H9 (cell line): ENCODE measurements around the gene SORBS1. TPM values are rescaled to one million over a fixed set of nuclear protein-coding genes. Genes with fewer than 3 reads are reported as not detected.

ENCODE experiments used
- DNase-seq: peaks from one replicate; pipeline ENCODE4 v3.0.0-alpha.2; 2017
- H2AFZ ChIP-seq: one replicate; pipeline ENCODE4 v1.6.1; 2013; ENCODE audit warnings: mild to moderate bottlenecking, low read length, control low read depth, moderate library complexity
- H2AK5ac ChIP-seq: 2 replicates; pipeline ENCODE4 v1.6.1; 2013; ENCODE audit warnings: low read length, control low read depth, mixed read lengths; ENCODE audit not compliant: insufficient read length
- H2BK120ac ChIP-seq: one replicate; pipeline ENCODE4 v1.6.1; 2013; ENCODE audit warnings: low read depth, mild to moderate bottlenecking, low read length, control low read depth, inconsistent platforms; ENCODE audit not compliant: poor library complexity, severe bottlenecking
- H2BK12ac ChIP-seq: 2 replicates; pipeline ENCODE4 v1.6.1; 2013; ENCODE audit warnings: low read length, control low read depth, mixed read lengths, low read depth; ENCODE audit not compliant: insufficient read length
- H2BK15ac ChIP-seq: 2 replicates; pipeline ENCODE4 v1.6.1; 2013; ENCODE audit warnings: low read depth, low read length, control low read depth
- H2BK20ac ChIP-seq: one replicate; pipeline ENCODE4 v1.6.1; 2013; ENCODE audit warnings: low read depth, mild to moderate bottlenecking, low read length, control low read depth, inconsistent platforms; ENCODE audit not compliant: poor library complexity, severe bottlenecking
- H2BK5ac ChIP-seq: 2 replicates; pipeline ENCODE4 v1.6.1; 2013; ENCODE audit warnings: low read length, control low read depth, mixed read lengths; ENCODE audit not compliant: insufficient read length
- H3K14ac ChIP-seq: 2 replicates; pipeline ENCODE4 v1.6.1; 2013; ENCODE audit warnings: low read length, control low read depth; ENCODE audit not compliant: insufficient read depth
- H3K18ac ChIP-seq: 2 replicates; pipeline ENCODE4 v1.6.1; 2013; ENCODE audit warnings: low read depth, mild to moderate bottlenecking, mixed read lengths, low read length, control low read depth; ENCODE audit not compliant: insufficient read length
- H3K23ac ChIP-seq: 2 replicates; pipeline ENCODE4 v1.6.1; 2013; ENCODE audit warnings: low read length, control low read depth, mixed read lengths, low read depth; ENCODE audit not compliant: insufficient read length
- H3K23me2 ChIP-seq: 2 replicates; pipeline ENCODE4 v1.6.1; 2013; ENCODE audit warnings: low read depth, mild to moderate bottlenecking, mixed read lengths, low read length, control low read depth; ENCODE audit not compliant: insufficient read length, poor library complexity, severe bottlenecking
- H3K27ac ChIP-seq: 2 replicates; pipeline ENCODE4 v1.5.1; 2013; ENCODE audit warnings: low read length, control low read depth, mixed read lengths, low read depth; ENCODE audit not compliant: insufficient read length
- H3K27me3 ChIP-seq: 2 replicates; pipeline ENCODE4 v1.6.1; 2013; ENCODE audit warnings: low read length, control low read depth, inconsistent platforms; ENCODE audit not compliant: insufficient read depth
- H3K4ac ChIP-seq: 2 replicates; pipeline ENCODE4 v1.6.1; 2013; ENCODE audit warnings: low read depth, mild to moderate bottlenecking, control low read depth, inconsistent platforms, low read length, moderate library complexity
- H3K4me1 ChIP-seq: 2 replicates; pipeline ENCODE4 v1.6.1; 2013; ENCODE audit warnings: low read length, control low read depth, inconsistent platforms; ENCODE audit not compliant: insufficient read depth
- H3K4me2 ChIP-seq: 2 replicates; pipeline ENCODE4 v1.6.1; 2013; ENCODE audit warnings: low read length, control low read depth, mixed read lengths; ENCODE audit not compliant: insufficient read length, insufficient read depth
- H3K56ac ChIP-seq: 2 replicates; pipeline ENCODE4 v1.6.1; 2013; ENCODE audit warnings: low read depth, mild to moderate bottlenecking, mixed read lengths, low read length, control low read depth; ENCODE audit not compliant: insufficient read length
- H3K79me1 ChIP-seq: 2 replicates; pipeline ENCODE4 v1.6.1; 2013; ENCODE audit warnings: low read depth, mild to moderate bottlenecking, moderate library complexity, low read length, control low read depth, inconsistent platforms; ENCODE audit not compliant: insufficient read depth, poor library complexity, severe bottlenecking
- H3K79me2 ChIP-seq: 2 replicates; pipeline ENCODE4 v1.6.1; 2013; ENCODE audit warnings: low read length, control low read depth, inconsistent platforms; ENCODE audit not compliant: insufficient read depth
- H3K9ac ChIP-seq: 2 replicates; pipeline ENCODE4 v1.6.1; 2013; ENCODE audit warnings: low read length, control low read depth, mixed read lengths; ENCODE audit not compliant: insufficient read length; ENCODE audit errors: extremely low read depth
- H3K9me3 ChIP-seq: one replicate; pipeline ENCODE4 v1.6.1; 2013; ENCODE audit warnings: low read depth, low read length, inconsistent platforms; ENCODE audit not compliant: control insufficient read depth
- H3T11ph ChIP-seq: one replicate; pipeline ENCODE4 v1.6.1; 2013; ENCODE audit warnings: mild to moderate bottlenecking, low read length, control low read depth, inconsistent platforms
- H4K20me1 ChIP-seq: one replicate; pipeline ENCODE4 v1.6.1; 2013; ENCODE audit not compliant: control insufficient read depth, insufficient read length, insufficient read depth
- H4K5ac ChIP-seq: 2 replicates; pipeline ENCODE4 v1.6.1; 2013; ENCODE audit warnings: low read depth, mild to moderate bottlenecking, mixed read lengths, low read length, control low read depth; ENCODE audit not compliant: insufficient read length
- H4K8ac ChIP-seq: replicated peaks from 2 replicates; pipeline ENCODE4 v1.6.1; 2013; ENCODE audit warnings: low read length, control low read depth, mixed read lengths, low read depth; ENCODE audit not compliant: insufficient read length
- H4K91ac ChIP-seq: 2 replicates; pipeline ENCODE4 v1.6.1; 2013; ENCODE audit warnings: low read depth, mild to moderate bottlenecking, moderate library complexity, mixed read lengths, low read length, control low read depth; ENCODE audit not compliant: insufficient read length
- H3K27ac Mint-ChIP-seq, 3 experiments: 2 replicates in 2 of 3; 3 replicates in 1 of 3; pipeline ENCODE4 v1.8.0; 2020 to 2021; ENCODE audit warnings: mixed read lengths in 3 of 3, mild to moderate bottlenecking in 1 of 3, moderate library complexity in 1 of 3
- H3K27me3 Mint-ChIP-seq: 2 replicates; pipeline ENCODE4 v1.8.0; 2021; ENCODE audit warnings: low read depth, mild to moderate bottlenecking, moderate library complexity, mixed read lengths
- H3K36me3 Mint-ChIP-seq, 3 experiments: 2 replicates in 2 of 3; 3 replicates in 1 of 3; pipeline ENCODE4 v1.8.0; 2020 to 2021; ENCODE audit warnings: low read depth in 3 of 3, mixed read lengths in 3 of 3; ENCODE audit not compliant: insufficient read depth in 1 of 3
- H3K4me1 Mint-ChIP-seq, 2 experiments: 2 replicates each; pipeline ENCODE4 v1.8.0; 2020; ENCODE audit warnings: mixed read lengths in 2 of 2
- H3K4me3 Mint-ChIP-seq, 2 experiments: 2 replicates in 1 of 2; 3 replicates in 1 of 2; pipeline ENCODE4 v1.8.0; 2020 to 2021; ENCODE audit warnings: mild to moderate bottlenecking in 2 of 2, mixed read lengths in 2 of 2, moderate library complexity in 1 of 2
- H3K9me3 Mint-ChIP-seq, 2 experiments: 2 replicates in 1 of 2; 3 replicates in 1 of 2; pipeline ENCODE4 v1.8.0; 2020; ENCODE audit warnings: mild to moderate bottlenecking in 2 of 2, mixed read lengths in 2 of 2, moderate library complexity in 1 of 2
- CTCF ChIP-seq: fragments of 200-600 bp; sonication (generic); conservative IDR thresholded peaks from 3 replicates; pipeline ENCODE4 v1.8.0; 2021; ENCODE audit warnings: antibody characterized with exemption, mild to moderate bottlenecking
- total RNA-seq: library from RNA; stranded (reverse); gene quantifications from 2 replicates; pipeline ENCODE4 v1.2.1, GENCODE V29; 2021

SORBS1 gene
- total RNA-seq, 1 experiment from 2014 or later: 24.3 TPM

GRCh38 chr10:95569368-95569767 lies 8.2 kb upstream of the SORBS1 start:
- TF ChIP-seq CTCF: no peak
- Histone ChIP-seq H2AFZ (no peak overlapping the region), H3K23me2 (no peaks in the 10 kb centered on the region), H3K27me3 (no peaks in the 10 kb centered on the region), H3K79me1 (no peaks in the 10 kb centered on the region), H3K9me3 (no peaks in the 10 kb centered on the region), H3T11ph (no peak overlapping the region), H3K79me2 (no peaks in the 10 kb centered on the region), H3K56ac (no peak overlapping the region), H3K4ac (no peak overlapping the region), H4K8ac (no peak overlapping the region), H3K4me2 (no peak overlapping the region), H4K5ac (no peak overlapping the region), H3K27ac (no peak overlapping the region), H2BK120ac (no peak overlapping the region), H3K18ac (no peak overlapping the region), H4K20me1 (no peaks in the 10 kb centered on the region), H2AK5ac (no peak overlapping the region), H4K91ac (no peak overlapping the region), H3K23ac (no peak overlapping the region), H3K9ac (no peak overlapping the region), H2BK12ac (no peak overlapping the region), H3K4me1 (no peaks in the 10 kb centered on the region), H2BK20ac (no peak overlapping the region), H2BK5ac (no peak overlapping the region), H3K14ac (no peak overlapping the region), H2BK15ac (no peak overlapping the region)
- no peaks in the 10 kb centered on the region; the same call in 1 of the 2 replicates for H3K27me3 Mint-ChIP-seq
- H3K9me3 Mint-ChIP-seq: no peaks in the 10 kb centered on the region
- DNase-seq: no peak
- H3K4me1 Mint-ChIP-seq: peaks cover 0 to 13% of the 10 kb centered on the region in 2 experiments; a peak in 2 of 4 replicates
- H3K27ac Mint-ChIP-seq: no peak overlapping the region; a peak in 1 of 7 replicates
- no peak overlapping the region for H3K4me3 Mint-ChIP-seq
- H3K36me3 Mint-ChIP-seq: no peaks in the 10 kb centered on the region
